ENCODE measurements around the gene CLIP4.

GRCh38 chr2:29072251-29072650 lies 43.0 kb upstream of the CLIP4 start:
- TF ChIP-seq RCOR1 (IDR thresholded peaks at IDR 0.05; ENCODE audit: insufficient replicate concordance, low read length) (no peak), FOS (IDR thresholded peaks at IDR 0.05; ENCODE audit: low read depth, low read length) (no peak), MAFK (IDR thresholded peaks at IDR 0.05; ENCODE audit: low read depth, low read length) (no peak), MAZ (IDR thresholded peaks at IDR 0.05; ENCODE audit: borderline replicate concordance, low read depth, low read length) (no peak), SMC3 (IDR thresholded peaks at IDR 0.05; ENCODE audit: low read depth, low read length) (no peak)
- TF ChIP-seq, protein P1, sequence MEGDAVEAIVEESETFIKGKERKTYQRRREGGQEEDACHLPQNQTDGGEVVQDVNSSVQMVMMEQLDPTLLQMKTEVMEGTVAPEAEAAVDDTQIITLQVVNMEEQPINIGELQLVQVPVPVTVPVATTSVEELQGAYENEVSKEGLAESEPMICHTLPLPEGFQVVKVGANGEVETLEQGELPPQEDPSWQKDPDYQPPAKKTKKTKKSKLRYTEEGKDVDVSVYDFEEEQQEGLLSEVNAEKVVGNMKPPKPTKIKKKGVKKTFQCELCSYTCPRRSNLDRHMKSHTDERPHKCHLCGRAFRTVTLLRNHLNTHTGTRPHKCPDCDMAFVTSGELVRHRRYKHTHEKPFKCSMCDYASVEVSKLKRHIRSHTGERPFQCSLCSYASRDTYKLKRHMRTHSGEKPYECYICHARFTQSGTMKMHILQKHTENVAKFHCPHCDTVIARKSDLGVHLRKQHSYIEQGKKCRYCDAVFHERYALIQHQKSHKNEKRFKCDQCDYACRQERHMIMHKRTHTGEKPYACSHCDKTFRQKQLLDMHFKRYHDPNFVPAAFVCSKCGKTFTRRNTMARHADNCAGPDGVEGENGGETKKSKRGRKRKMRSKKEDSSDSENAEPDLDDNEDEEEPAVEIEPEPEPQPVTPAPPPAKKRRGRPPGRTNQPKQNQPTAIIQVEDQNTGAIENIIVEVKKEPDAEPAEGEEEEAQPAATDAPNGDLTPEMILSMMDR (conservative IDR thresholded peaks at IDR 0.05; ENCODE audit: low read depth, low read length) = no peak
- TF ChIP-seq, protein P2, sequence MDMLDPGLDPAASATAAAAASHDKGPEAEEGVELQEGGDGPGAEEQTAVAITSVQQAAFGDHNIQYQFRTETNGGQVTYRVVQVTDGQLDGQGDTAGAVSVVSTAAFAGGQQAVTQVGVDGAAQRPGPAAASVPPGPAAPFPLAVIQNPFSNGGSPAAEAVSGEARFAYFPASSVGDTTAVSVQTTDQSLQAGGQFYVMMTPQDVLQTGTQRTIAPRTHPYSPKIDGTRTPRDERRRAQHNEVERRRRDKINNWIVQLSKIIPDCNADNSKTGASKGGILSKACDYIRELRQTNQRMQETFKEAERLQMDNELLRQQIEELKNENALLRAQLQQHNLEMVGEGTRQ (IDR thresholded peaks at IDR 0.05; ENCODE audit: low read depth, low read length) = no peak
